NCI-H2171 treated with DMSO at 0.1 percent for 48 hours (cell line): ENCODE data around the gene TMPRSS3.

Experiments
- DNase-seq: peaks from one replicate; lab custom pipeline; 2025; lab: John Stamatoyannopoulos, UW

TMPRSS3 gene

GRCh38 chr21:42331660-42332059 is 64.2 kb downstream of the TMPRSS3 start:
- no peak for DNase-seq

DNA sequence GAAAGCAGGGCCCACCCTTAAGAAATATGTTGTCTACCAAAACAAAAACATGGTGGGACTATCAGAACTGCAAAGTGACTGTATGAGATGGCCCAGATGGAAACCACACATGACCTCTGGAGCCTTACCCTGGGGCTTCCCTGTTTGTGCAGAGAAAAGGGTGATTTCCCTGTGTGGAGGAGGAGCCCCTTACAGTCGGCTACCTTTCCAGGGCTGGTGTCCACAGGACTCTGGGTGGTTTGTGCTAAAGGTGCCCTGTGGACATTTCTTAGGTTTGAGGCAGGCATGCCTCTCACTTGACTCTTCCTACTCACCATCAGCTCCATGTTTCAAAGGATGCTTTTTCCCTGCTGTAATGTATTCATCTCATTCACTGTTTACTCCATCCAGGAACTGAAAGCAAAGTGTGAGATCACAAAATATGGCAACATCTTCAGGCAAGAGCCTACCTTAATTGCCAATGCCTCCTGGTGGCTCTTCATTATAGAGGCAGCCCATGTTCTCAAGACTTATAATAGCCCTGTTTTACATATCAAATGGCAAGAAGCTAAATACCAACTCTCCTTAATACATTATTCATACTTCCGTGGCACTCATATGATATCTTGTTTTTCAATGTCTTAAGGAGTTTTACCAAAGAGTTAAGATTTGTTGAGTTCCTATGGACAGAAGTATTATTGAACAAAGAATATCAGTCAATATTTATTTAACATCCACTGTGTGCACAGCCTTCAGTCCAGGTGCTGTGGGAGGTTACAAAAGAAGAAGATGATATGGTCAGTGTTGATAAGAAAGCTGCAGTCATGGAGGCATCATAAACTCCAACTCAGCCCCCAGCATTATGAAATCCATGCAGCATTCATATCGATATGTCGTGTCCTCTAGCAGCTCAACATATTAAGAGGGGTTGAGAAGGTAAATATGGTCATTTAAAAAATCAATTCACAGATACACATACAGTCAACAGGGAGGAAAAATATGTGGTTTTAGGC is 65.2 kb downstream of the TMPRSS3 start:
- DNase-seq, result no peak

DNA sequence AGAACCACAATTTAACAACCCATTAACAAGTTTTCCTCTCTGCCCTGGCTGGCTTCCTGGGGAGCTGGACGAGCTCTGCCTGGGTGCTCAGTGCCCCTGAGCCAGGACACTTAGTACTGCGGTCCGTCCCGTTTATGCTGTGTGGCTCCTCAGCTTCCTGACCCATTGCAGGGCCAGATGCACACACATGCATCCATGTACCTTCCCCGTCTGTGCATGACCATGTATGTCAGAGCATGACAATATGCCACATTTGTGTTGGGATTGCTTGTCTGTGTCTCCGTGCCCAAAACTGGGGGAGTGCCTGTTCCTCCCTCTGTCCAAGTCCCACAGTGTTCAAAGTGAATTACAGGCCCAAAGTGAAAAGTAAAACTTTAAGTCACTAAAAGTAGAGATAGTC is 71.0 kb downstream of the TMPRSS3 start:
- DNase-seq, result no peak
